Transverse colon (tissue), 3 donors: ENCODE data around the gene BRS3.

Source experiments
- CTCF ChIP-seq, 5 experiments: fragments of 200-600 bp in 3 of 5; fragments of 450-650 bp in 2 of 5; sonication (generic) in 3 of 5; IDR thresholded peaks; 1 replicate in 2 of 5; 2 replicates in 3 of 5; pipeline ENCODE4 v1.5.1; 2016 to 2017; ENCODE audit warnings: antibody characterized with exemption in 5 of 5, inconsistent platforms in 3 of 5, mild to moderate bottlenecking in 2 of 5, moderate library complexity in 1 of 5
- EP300 ChIP-seq: sonication (generic); formaldehyde crosslinking; IDR thresholded peaks from one replicate; pipeline ENCODE4 v1.6.1; 2017; ENCODE audit warnings: antibody characterized with exemption, low read depth

- TF ChIP-seq CTCF (IDR thresholded peaks at IDR 0.05) (no peak), EP300 (no peak)
These were observed 4.1 kb downstream of the BRS3 start for GRCh38 chrX:136491832-136492231.
